Activated CD4-positive, alpha-beta T cell treated with anti-CD3 and anti-CD28 coated beads for 36 hours (primary cell): ENCODE data around the gene APCDD1. TPM values are rescaled to one million over a fixed set of nuclear protein-coding genes. Genes with fewer than 3 reads are reported as not detected.

ENCODE experiments used
- ATAC-seq: fragments of 200-7000 bp; cut with Tn5 transposase; one replicate; pipeline ENCODE4 v1.10.0; 2021; ENCODE audit warnings: mild to moderate bottlenecking, moderate library complexity
- CTCF ChIA-PET: fragments of 350-600 bp; sonication (Branson Sonifier 250); formaldehyde crosslinking; loops from one replicate; lab custom pipeline; 2021; ENCODE audit warnings: antibody characterized with exemption; lab: Charles Lee
- POLR2A ChIA-PET: fragments of 350-600 bp; sonication (Branson Sonifier 250); formaldehyde crosslinking; loops from one replicate; lab custom pipeline; 2021; ENCODE audit warnings: antibody characterized with exemption, inconsistent platforms; lab: Charles Lee
- DNase-seq: peaks from one replicate; pipeline ENCODE4 v3.0.0-alpha.2; 2020
- H3K27ac Mint-ChIP-seq: one replicate; pipeline ENCODE4 v1.8.0; 2021; ENCODE audit warnings: mixed read lengths
- H3K27me3 Mint-ChIP-seq: one replicate; pipeline ENCODE4 v1.8.0; 2021; ENCODE audit warnings: mixed read lengths
- H3K36me3 Mint-ChIP-seq: one replicate; pipeline ENCODE4 v1.8.0; 2021; ENCODE audit warnings: low read depth, mixed read lengths
- H3K4me1 Mint-ChIP-seq: one replicate; pipeline ENCODE4 v1.8.0; 2021; ENCODE audit warnings: mixed read lengths
- H3K4me3 Mint-ChIP-seq: one replicate; pipeline ENCODE4 v1.8.0; 2021; ENCODE audit warnings: mild to moderate bottlenecking, moderate library complexity, mixed read lengths
- H3K9me3 Mint-ChIP-seq: one replicate; pipeline ENCODE4 v1.8.0; 2021; ENCODE audit warnings: low read depth, mixed read lengths
- intact Hi-C, 2 experiments: fragments of 100-400 bp; cut with DNase I in 1 of 2; cut with micrococcal nuclease in 1 of 2; formaldehyde crosslinking; loops; one replicate each; pipeline versions ENCODE4 v1.14.2 to v1.15.1; 2022 to 2024; cut with DNase I, micrococcal nuclease
- total RNA-seq, 2 experiments: library from RNA; stranded (reverse); gene quantifications; one replicate each; pipeline ENCODE4 v1.2.3, GENCODE V29; 2021

The APCDD1 gene
- total RNA-seq, 2 experiments from 2014 or later = not detected

GRCh38 chr18:10436160-10436559 lies 18.3 kb upstream of the APCDD1 start:
- Mint-ChIP-seq H3K4me3 (no peak overlapping the region), H3K36me3 (no peaks in the 10 kb centered on the region), H3K27me3 (no peaks in the 10 kb centered on the region), H3K4me1 (no peaks in the 10 kb centered on the region), H3K9me3 (no peaks in the 10 kb centered on the region), H3K27ac (no peak overlapping the region)
- ChIA-PET POLR2A (no interaction called here), CTCF (no interaction called here)
- intact Hi-C loops = no loop called here
- ATAC-seq = no peak
- no peak for DNase-seq

- ChIA-PET POLR2A (no interaction called here), CTCF (interaction anchor here (0.9 to 1.3 kb wide), 3 partner anchors 12 to 38 kb away, joined by 4 to 6 read pairs (median 4); no protein-coding TSS in a partner anchor)
Observed at GRCh38 chr18:10437837-10438236, 16.6 kb upstream of the APCDD1 start.

GRCh38 chr18:10439898-10440297 lies 14.5 kb upstream of the APCDD1 start:
- ATAC-seq (no peak), DNase-seq (no peak)
- CTCF ChIA-PET = no interaction called here
- Mint-ChIP-seq H3K27ac (no peak overlapping the region), H3K27me3 (no peaks in the 10 kb centered on the region), H3K9me3 (no peaks in the 10 kb centered on the region), H3K4me1 (no peaks in the 10 kb centered on the region), H3K4me3 (no peak overlapping the region), H3K36me3 (no peaks in the 10 kb centered on the region)
- POLR2A ChIA-PET = no interaction called here
- intact Hi-C loops = no loop called here

More at GRCh38 chr18:10437837-10438236, 16.6 kb upstream of the APCDD1 start:
- Mint-ChIP-seq H3K4me3 (no peak overlapping the region), H3K9me3 (no peaks in the 10 kb centered on the region), H3K27me3 (no peaks in the 10 kb centered on the region), H3K36me3 (no peaks in the 10 kb centered on the region), H3K27ac (no peak overlapping the region), H3K4me1 (no peaks in the 10 kb centered on the region)
- DNase-seq (no peak), ATAC-seq (peak; percentile 33)
- intact Hi-C loops = no loop called here

- DNase-seq (no peak), ATAC-seq (no peak)
- intact Hi-C loops = no loop called here
- Mint-ChIP-seq H3K27me3 (peaks cover 3% of the 10 kb centered on the region), H3K36me3 (no peaks in the 10 kb centered on the region), H3K27ac (no peak overlapping the region), H3K4me1 (no peaks in the 10 kb centered on the region), H3K4me3 (no peak overlapping the region), H3K9me3 (no peaks in the 10 kb centered on the region)
- POLR2A ChIA-PET = no interaction called here
- CTCF ChIA-PET = no interaction called here
Observed at GRCh38 chr18:10440884-10441283, 13.6 kb upstream of the APCDD1 start.

- intact Hi-C loops = no loop called here
- ChIA-PET POLR2A (no interaction called here), CTCF (no interaction called here)
- H3K36me3 Mint-ChIP-seq = no peaks in the 10 kb centered on the region
- H3K4me3 Mint-ChIP-seq = no peak overlapping the region
- H3K27me3 Mint-ChIP-seq = peaks cover 3% of the 10 kb centered on the region
- no peaks in the 10 kb centered on the region for H3K9me3 Mint-ChIP-seq
- ATAC-seq (no peak), DNase-seq (no peak)
- H3K4me1 Mint-ChIP-seq = no peaks in the 10 kb centered on the region
- no peak overlapping the region for H3K27ac Mint-ChIP-seq
Observed at GRCh38 chr18:10441472-10441871, 13.0 kb upstream of the APCDD1 start.

- ChIA-PET CTCF (no interaction called here), POLR2A (no interaction called here)
- no peak overlapping the region for H3K27ac Mint-ChIP-seq
- DNase-seq (no peak), ATAC-seq (no peak)
- no peaks in the 10 kb centered on the region for H3K9me3 Mint-ChIP-seq
- no peaks in the 10 kb centered on the region for H3K4me1 Mint-ChIP-seq
- intact Hi-C loops = no loop called here
- no peak overlapping the region for H3K4me3 Mint-ChIP-seq
- H3K36me3 Mint-ChIP-seq = no peaks in the 10 kb centered on the region
- peaks cover 3% of the 10 kb centered on the region for H3K27me3 Mint-ChIP-seq
Observed at GRCh38 chr18:10442551-10442971, 11.9 kb upstream of the APCDD1 start.

GRCh38 chr18:10443001-10443400 lies 11.4 kb upstream of the APCDD1 start:
- Mint-ChIP-seq H3K36me3 (no peaks in the 10 kb centered on the region), H3K4me3 (no peak overlapping the region), H3K9me3 (no peaks in the 10 kb centered on the region), H3K27ac (no peak overlapping the region), H3K4me1 (no peaks in the 10 kb centered on the region), H3K27me3 (peaks cover 3% of the 10 kb centered on the region)
- intact Hi-C loops = no loop called here
- no peak for DNase-seq
- POLR2A ChIA-PET = no interaction called here
- CTCF ChIA-PET = no interaction called here
- ATAC-seq = no peak

- Mint-ChIP-seq H3K27me3 (peaks cover 5% of the 10 kb centered on the region), H3K27ac (no peak overlapping the region), H3K4me1 (no peaks in the 10 kb centered on the region), H3K9me3 (no peaks in the 10 kb centered on the region), H3K4me3 (no peak overlapping the region), H3K36me3 (no peaks in the 10 kb centered on the region)
- ATAC-seq (no peak), DNase-seq (no peak)
- POLR2A ChIA-PET = no interaction called here
- intact Hi-C loops = no loop called here
- CTCF ChIA-PET = no interaction called here
Observed at GRCh38 chr18:10444314-10445006, 10.0 kb upstream of the APCDD1 start.

GRCh38 chr18:10449396-10449795 lies 5.0 kb upstream of the APCDD1 start:
- ChIA-PET POLR2A (no interaction called here), CTCF (interaction anchor here (0.9 kb wide), 1 partner anchor 12 kb away, joined by 4 read pairs; no protein-coding TSS in a partner anchor)
- DNase-seq = no peak
- H3K27ac Mint-ChIP-seq = no peak overlapping the region
- intact Hi-C loops = no loop called here
- peaks cover 21% of the 10 kb centered on the region for H3K27me3 Mint-ChIP-seq
- H3K4me1 Mint-ChIP-seq = no peaks in the 10 kb centered on the region
- no peak for ATAC-seq
- no peak overlapping the region for H3K4me3 Mint-ChIP-seq
- no peaks in the 10 kb centered on the region for H3K36me3 Mint-ChIP-seq
- H3K9me3 Mint-ChIP-seq = no peaks in the 10 kb centered on the region

GRCh38 chr18:10450986-10451385 lies 3.4 kb upstream of the APCDD1 start:
- ChIA-PET CTCF (interaction anchor here (0.9 kb wide), 1 partner anchor 13 kb away, joined by 6 read pairs; no protein-coding TSS in a partner anchor), POLR2A (no interaction called here)
- ATAC-seq (no peak), DNase-seq (no peak)
- intact Hi-C loops = no loop called here
- H3K27ac Mint-ChIP-seq = no peak overlapping the region
- H3K27me3 Mint-ChIP-seq = peaks cover 27% of the 10 kb centered on the region
- peaks cover 4% of the 10 kb centered on the region for H3K4me1 Mint-ChIP-seq
- H3K4me3 Mint-ChIP-seq = no peak overlapping the region
- H3K9me3 Mint-ChIP-seq = no peaks in the 10 kb centered on the region
- H3K36me3 Mint-ChIP-seq = no peaks in the 10 kb centered on the region

GRCh38 chr18:10453261-10453805 lies 1.1 kb upstream of the APCDD1 start:
- ChIA-PET POLR2A (no interaction called here), CTCF (no interaction called here)
- DNase-seq = no peak
- Mint-ChIP-seq H3K27ac (no peak overlapping the region), H3K4me3 (no peak overlapping the region), H3K4me1 (peaks cover 4% of the 10 kb centered on the region), H3K27me3 (peaks cover 42% of the 10 kb centered on the region), H3K36me3 (no peaks in the 10 kb centered on the region), H3K9me3 (no peaks in the 10 kb centered on the region)
- intact Hi-C loops = no loop called here
- ATAC-seq = no peak
